NK-92 (cell line): ENCODE results near the gene GPRC6A.
"Not testable (repeated sequence)": the region's sequence is repeated elsewhere in the genome, so short reads cannot be mapped to it uniquely, and the experiment has no call there.

Experiments used
- DNase-seq: peaks from one replicate; lab custom pipeline; 2025; ENCODE audit not compliant: unreplicated experiment; lab: John Stamatoyannopoulos, UW

The GPRC6A gene

GRCh38 chr6:116828983-116829382, at the start of gene GPRC6A:
TSS of gene GPRC6A (minus strand) at chr6:116829083. CDS start at chr6:116829013, 70 bp downstream.
- DNase-seq, result no peak

- no peak for DNase-seq
These were observed 48.9 kb upstream of the GPRC6A start for GRCh38 chr6:116877743-116878142.

GRCh38 chr6:116876635-116877611, 48.0 kb upstream of the GPRC6A start, which contains the start of gene RFX6:
TSS of gene RFX6 (plus strand) at chr6:116877242. CDS start at chr6:116877276, 34 bp downstream.
- DNase-seq, result no peak

- no peak for DNase-seq
These were observed 47.2 kb upstream of the GPRC6A start for GRCh38 chr6:116876107-116876506.

- DNase-seq, result no peak
These were observed 43.9 kb upstream of the GPRC6A start for GRCh38 chr6:116872771-116873170.

- DNase-seq, result no peak
These were observed 37.5 kb upstream of the GPRC6A start for GRCh38 chr6:116866281-116866871.

GRCh38 chr6:116859264-116859663, 30.4 kb upstream of the GPRC6A start:
- DNase-seq, result no peak

GRCh38 chr6:116858060-116858459, 29.2 kb upstream of the GPRC6A start:
- DNase-seq, result no peak

GRCh38 chr6:116847227-116847626, 18.3 kb upstream of the GPRC6A start:
- DNase-seq, result no peak

GRCh38 chr6:116842459-116842858, 13.6 kb upstream of the GPRC6A start:
- no peak for DNase-seq

- DNase-seq, result no peak
These were observed 11.2 kb upstream of the GPRC6A start for GRCh38 chr6:116840091-116840490.

GRCh38 chr6:116836606-116837342, 7.9 kb upstream of the GPRC6A start:
- DNase-seq, result no peak

- not testable (repeated sequence) for DNase-seq
These were observed 5.6 kb upstream of the GPRC6A start for GRCh38 chr6:116834526-116834925.

- DNase-seq, result no peak
These were observed 1.2 kb downstream of the GPRC6A start for GRCh38 chr6:116827561-116828240.

- not testable (repeated sequence) for DNase-seq
These were observed 12.5 kb downstream of the GPRC6A start for GRCh38 chr6:116816336-116816735.

- no peak for DNase-seq
These were observed 16.7 kb downstream of the GPRC6A start for GRCh38 chr6:116812051-116812650.

GRCh38 chr6:116801971-116802370, 26.9 kb downstream of the GPRC6A start:
- no peak for DNase-seq

- DNase-seq, result no peak
These were observed 28.9 kb downstream of the GPRC6A start for GRCh38 chr6:116799945-116800344.

- no peak for DNase-seq
These were observed 31.3 kb downstream of the GPRC6A start for GRCh38 chr6:116797585-116797984.

- no peak for DNase-seq
These were observed 35.7 kb downstream of the GPRC6A start for GRCh38 chr6:116793224-116793623.
